Measurements from ENCODE around the gene TM4SF4. TPM values are rescaled to one million over a fixed set of nuclear protein-coding genes. Genes with fewer than 3 reads are reported as not detected.

The TM4SF4 gene
- total RNA-seq, 1 donor from 2014 or later = not detected

DNA sequence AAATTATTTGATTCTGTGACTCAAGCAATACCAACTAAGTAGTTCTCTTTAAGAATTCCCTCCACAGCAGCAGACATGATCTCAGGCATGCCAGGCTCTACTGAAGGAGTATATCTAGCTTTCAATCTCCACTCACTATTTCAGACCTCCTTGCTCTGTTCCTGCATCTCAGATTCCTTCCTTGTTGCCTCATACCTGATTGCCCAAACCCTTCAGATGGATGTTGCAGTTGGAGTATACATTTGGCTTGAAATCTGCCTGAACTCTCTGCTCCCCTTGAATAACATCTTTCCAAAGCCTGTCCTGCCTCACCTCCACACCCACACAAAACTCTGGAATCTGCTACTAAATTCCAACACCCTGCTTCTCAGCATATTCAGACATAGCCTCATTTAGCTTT lies 19.8 kb upstream of the TM4SF4 start:
- H3K4me1 ChIP-seq = peaks cover 7% of the 10 kb centered on the region
- no peaks in the 10 kb centered on the region for H3K36me3 ChIP-seq
- peaks cover 7% of the 10 kb centered on the region for H3K9me3 ChIP-seq
- no peaks in the 10 kb centered on the region for H3K27me3 ChIP-seq (ENCODE audit: low read depth)
- peak; percentile 57 to 69 for ATAC-seq
- TF ChIP-seq, protein P1, sequence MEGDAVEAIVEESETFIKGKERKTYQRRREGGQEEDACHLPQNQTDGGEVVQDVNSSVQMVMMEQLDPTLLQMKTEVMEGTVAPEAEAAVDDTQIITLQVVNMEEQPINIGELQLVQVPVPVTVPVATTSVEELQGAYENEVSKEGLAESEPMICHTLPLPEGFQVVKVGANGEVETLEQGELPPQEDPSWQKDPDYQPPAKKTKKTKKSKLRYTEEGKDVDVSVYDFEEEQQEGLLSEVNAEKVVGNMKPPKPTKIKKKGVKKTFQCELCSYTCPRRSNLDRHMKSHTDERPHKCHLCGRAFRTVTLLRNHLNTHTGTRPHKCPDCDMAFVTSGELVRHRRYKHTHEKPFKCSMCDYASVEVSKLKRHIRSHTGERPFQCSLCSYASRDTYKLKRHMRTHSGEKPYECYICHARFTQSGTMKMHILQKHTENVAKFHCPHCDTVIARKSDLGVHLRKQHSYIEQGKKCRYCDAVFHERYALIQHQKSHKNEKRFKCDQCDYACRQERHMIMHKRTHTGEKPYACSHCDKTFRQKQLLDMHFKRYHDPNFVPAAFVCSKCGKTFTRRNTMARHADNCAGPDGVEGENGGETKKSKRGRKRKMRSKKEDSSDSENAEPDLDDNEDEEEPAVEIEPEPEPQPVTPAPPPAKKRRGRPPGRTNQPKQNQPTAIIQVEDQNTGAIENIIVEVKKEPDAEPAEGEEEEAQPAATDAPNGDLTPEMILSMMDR (IDR thresholded peaks at IDR 0.05) = no peak
- H3K27ac ChIP-seq = no peak overlapping the region
- intact Hi-C loops (cut with DNase I) = no loop called here
- no peak overlapping the region for H3K4me3 ChIP-seq
- no peak for DNase-seq

DNA sequence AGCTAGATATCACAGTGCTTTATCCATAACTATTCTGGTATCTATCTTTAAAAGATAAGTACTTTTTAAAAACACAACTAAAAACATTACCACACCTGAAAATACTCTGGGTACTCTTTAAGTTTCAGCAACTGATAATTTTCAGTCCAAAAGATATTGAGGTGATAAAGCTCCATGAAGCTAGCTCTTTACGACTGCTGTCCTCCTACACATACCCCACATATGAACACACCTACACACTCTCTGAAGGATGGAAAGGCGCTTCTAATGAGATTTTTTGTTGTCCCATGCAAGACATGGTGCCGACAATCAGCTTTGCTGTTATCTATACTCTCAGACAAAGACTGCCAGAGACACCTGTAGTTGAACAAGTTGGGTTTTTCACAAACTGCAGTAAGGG lies 19.1 kb upstream of the TM4SF4 start:
- intact Hi-C loops (cut with DNase I) = no loop called here
- no peak overlapping the region for H3K4me3 ChIP-seq
- no peak for ATAC-seq

DNA sequence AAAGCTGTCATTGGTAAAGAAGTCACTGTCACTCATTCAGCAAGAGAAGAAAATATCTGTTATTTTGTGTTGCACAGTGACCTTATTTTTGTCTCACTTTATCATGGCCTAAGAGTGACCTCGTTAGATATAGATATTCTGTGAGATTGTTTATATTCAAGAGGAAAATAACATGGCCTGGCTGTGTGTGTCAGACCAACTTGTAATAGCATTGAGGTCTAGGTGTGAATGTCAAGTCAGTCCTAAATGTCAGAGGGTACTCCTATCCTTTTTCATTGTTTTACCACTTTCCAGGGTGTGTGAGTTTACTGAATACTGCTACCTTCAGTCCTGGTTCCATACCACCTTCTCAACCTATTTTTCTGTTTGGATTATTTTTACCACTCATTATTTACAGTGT lies 18.5 kb upstream of the TM4SF4 start:
- no peak overlapping the region for H3K27ac ChIP-seq
- H3K27me3 ChIP-seq (ENCODE audit: low read depth) = no peaks in the 10 kb centered on the region
- no peak overlapping the region for H3K4me3 ChIP-seq
- no peaks in the 10 kb centered on the region for H3K36me3 ChIP-seq
- H3K4me1 ChIP-seq = no peaks in the 10 kb centered on the region
- DNase-seq (no peak), ATAC-seq (no peak)
- H3K9me3 ChIP-seq = peaks cover 7% of the 10 kb centered on the region
- TF ChIP-seq, protein P1 (IDR thresholded peaks at IDR 0.05) = no peak
- intact Hi-C loops (cut with DNase I) = no loop called here

More for the DNA sequence above, 19.1 kb upstream of the TM4SF4 start:
- no peaks in the 10 kb centered on the region for H3K27me3 ChIP-seq (ENCODE audit: low read depth)
- no peak overlapping the region for H3K27ac ChIP-seq
- no peaks in the 10 kb centered on the region for H3K36me3 ChIP-seq
- TF ChIP-seq, protein P1 (IDR thresholded peaks at IDR 0.05) = no peak
- peaks cover 7% of the 10 kb centered on the region for H3K9me3 ChIP-seq
- DNase-seq = no peak
- peaks cover under 1% of the 10 kb centered on the region for H3K4me1 ChIP-seq

DNA sequence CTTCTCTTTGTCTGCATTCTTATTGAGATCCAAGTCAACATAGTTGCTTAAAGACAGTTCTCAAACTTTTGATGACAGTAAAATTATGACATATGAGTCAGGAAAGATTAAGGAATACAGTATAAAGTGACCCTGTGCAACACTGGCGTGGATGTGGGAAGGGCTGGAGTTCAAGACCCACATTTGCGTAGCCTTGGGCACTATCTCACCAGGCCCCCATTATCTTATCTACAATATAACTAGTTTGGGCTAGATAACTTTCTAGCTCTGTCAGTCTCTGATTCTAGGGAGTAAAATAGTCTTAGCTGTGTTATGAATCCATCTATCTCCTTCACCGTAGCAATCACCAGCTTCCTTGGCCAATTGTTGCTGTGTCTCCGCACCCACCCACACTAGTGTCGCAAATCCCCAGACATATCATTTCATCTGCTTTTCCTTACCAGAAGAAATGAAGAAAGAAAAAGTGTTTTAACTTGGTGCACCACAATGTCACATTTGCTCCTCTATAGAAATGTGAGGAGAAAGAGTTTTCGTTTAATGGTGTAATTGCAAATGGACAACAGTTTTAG lies 14.9 kb upstream of the TM4SF4 start:
- DNase-seq (no peak), ATAC-seq (no peak)
- no peaks in the 10 kb centered on the region for H3K36me3 ChIP-seq
- no peak overlapping the region for H3K27ac ChIP-seq
- H3K9me3 ChIP-seq = no peaks in the 10 kb centered on the region
- TF ChIP-seq, protein P1 (IDR thresholded peaks at IDR 0.05) = no peak
- no peak overlapping the region for H3K4me3 ChIP-seq
- peaks cover 4% of the 10 kb centered on the region for H3K4me1 ChIP-seq
- no peaks in the 10 kb centered on the region for H3K27me3 ChIP-seq (ENCODE audit: low read depth)
- intact Hi-C loops (cut with DNase I) = no loop called here

DNA sequence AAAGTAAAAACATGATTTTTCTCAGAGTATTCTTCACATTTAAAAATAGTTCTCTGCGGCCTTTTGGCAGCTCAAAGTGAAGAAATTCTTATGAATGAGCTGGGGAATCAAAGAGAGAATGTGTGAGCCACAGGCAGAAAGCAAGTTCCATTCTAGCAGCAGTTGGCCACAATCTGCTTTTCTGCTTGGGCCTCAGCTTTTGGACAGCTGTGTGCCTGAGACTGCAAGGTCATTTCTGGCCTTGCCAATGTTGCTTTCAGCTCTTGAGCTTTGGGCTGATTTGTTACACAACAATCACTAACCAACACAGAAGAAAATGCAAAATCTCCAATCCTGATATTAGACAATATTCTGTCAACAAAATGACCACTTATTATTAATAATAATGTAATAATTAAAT lies 14.4 kb upstream of the TM4SF4 start:
- DNase-seq = no peak
- H3K4me3 ChIP-seq = no peak overlapping the region
- intact Hi-C loops (cut with DNase I) = no loop called here
- no peak for ATAC-seq
- no peaks in the 10 kb centered on the region for H3K9me3 ChIP-seq
- peaks cover 4% of the 10 kb centered on the region for H3K4me1 ChIP-seq
- TF ChIP-seq, protein P1 (IDR thresholded peaks at IDR 0.05) = no peak
- H3K36me3 ChIP-seq = no peaks in the 10 kb centered on the region
- no peak overlapping the region for H3K27ac ChIP-seq
- no peaks in the 10 kb centered on the region for H3K27me3 ChIP-seq (ENCODE audit: low read depth)

Data from lower lobe of right lung (tissue), 2 donors.